VCaP (cell line): ENCODE measurements around the gene MUL1.

ENCODE experiments used
- H3K27ac ChIP-seq: fragments of 450-650 bp; 2 replicates; pipeline ENCODE4 v1.5.1; 2017
- CTCF ChIP-seq: fragments of 450-650 bp; conservative IDR thresholded peaks from 2 replicates; pipeline ENCODE4 v1.5.1; 2017; ENCODE audit warnings: mild to moderate bottlenecking, moderate library complexity

The MUL1 gene

GRCh38 chr1:20546637-20547036 is 38.7 kb upstream of the MUL1 start:
- TF ChIP-seq CTCF: no peak
- no peak overlapping the region for H3K27ac ChIP-seq

GRCh38 chr1:20540281-20540680 is 32.3 kb upstream of the MUL1 start:
- no peak for TF ChIP-seq CTCF
- peak overlapping the region; percentile 73 for H3K27ac ChIP-seq

- peak overlapping the region; percentile 73 for H3K27ac ChIP-seq
- TF ChIP-seq CTCF: no peak
Measured at GRCh38 chr1:20538760-20539551, 31.0 kb upstream of the MUL1 start.

- H3K27ac ChIP-seq: peak overlapping the region; percentile 73
Measured at GRCh38 chr1:20538227-20538626, 30.3 kb upstream of the MUL1 start.

GRCh38 chr1:20534659-20535417 is 26.9 kb upstream of the MUL1 start:
- H3K27ac ChIP-seq: no peak overlapping the region
- no peak for TF ChIP-seq CTCF

More at GRCh38 chr1:20538227-20538626, 30.3 kb upstream of the MUL1 start:
- TF ChIP-seq CTCF: no peak

- no peak overlapping the region for H3K27ac ChIP-seq
- TF ChIP-seq CTCF: no peak
Measured at GRCh38 chr1:20533635-20534034, 25.7 kb upstream of the MUL1 start.

- no peak overlapping the region for H3K27ac ChIP-seq
- no peak for TF ChIP-seq CTCF
Measured at GRCh38 chr1:20530901-20531300, 22.9 kb upstream of the MUL1 start.
